NCI-H2171 (cell line): ENCODE results near the gene PKP1.

Experiments used
- DNase-seq: peaks from one replicate; lab custom pipeline; 2025; lab: John Stamatoyannopoulos, UW

PKP1 gene

DNA sequence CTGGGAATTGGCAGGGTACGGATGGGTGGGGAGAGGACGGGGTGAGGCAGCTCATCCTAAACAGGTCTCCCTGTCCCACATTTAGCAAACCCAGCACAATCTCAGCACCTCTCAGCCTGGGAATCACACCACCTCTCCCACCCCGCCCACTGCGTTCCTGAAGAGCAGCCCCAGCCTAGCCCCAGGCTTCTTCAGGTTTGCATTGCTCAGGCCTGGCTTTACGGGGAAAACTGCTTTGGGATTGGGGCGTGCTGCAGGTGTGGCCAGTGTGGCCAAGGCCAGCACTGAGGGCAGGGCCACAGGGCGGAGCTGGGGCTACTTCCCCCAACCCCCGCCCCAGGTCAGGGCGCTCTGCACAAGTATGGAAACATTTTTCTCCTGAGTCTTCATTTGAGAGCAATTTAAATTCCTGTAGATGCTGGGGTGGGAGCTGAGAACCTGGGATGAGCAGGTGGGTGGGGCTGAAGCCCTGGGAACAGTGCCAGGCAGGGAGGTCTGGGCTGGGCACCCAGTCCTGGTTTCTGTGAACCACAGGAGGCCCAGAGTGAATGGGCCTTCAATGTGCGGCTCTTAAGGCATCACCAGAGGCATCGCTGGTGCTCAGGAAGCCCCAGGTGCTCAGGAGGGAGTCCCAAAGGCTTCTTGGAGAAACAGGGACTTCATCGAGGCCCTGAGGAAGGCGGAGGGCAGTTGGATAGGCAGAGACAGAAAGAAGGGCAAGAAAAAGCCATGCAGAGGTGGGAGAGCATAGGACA lies 70.1 kb downstream of the PKP1 start:
- no peak for DNase-seq

DNA sequence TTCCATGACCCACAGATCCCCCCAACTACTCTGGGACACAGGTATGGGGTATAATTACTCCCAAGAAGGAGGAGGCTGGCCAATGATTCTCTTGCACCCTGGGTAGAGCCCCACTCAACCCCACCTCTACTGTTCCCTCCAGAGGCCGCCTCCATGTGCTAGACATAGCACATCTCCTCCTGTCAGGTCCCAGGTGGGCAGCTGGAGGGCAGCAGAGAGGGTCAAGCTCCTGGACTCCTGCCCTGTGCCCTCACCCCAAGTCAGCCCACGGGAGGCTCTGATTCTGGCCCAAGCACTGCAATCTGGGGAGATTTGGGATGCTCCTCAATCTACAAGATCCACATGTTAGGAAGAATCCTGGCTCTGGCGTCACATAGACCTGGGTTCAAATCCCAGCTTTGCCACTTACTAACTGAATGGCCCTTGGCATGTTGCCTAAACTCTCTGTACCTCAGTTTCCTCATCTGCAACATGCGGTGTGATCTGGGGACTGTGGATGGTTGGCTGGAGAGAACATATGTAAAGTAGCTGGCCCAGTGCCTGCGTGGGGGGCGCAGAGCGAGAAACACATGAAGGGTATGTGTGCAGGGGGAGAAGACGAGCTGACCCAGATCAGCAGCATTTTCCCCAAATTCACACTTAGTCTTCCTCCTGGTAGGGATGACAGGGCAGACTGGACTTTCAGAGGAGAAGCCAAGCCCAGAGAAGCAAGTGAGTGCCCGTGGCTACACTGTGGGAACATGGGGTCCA lies 71.0 kb downstream of the PKP1 start:
- DNase-seq = no peak

DNA sequence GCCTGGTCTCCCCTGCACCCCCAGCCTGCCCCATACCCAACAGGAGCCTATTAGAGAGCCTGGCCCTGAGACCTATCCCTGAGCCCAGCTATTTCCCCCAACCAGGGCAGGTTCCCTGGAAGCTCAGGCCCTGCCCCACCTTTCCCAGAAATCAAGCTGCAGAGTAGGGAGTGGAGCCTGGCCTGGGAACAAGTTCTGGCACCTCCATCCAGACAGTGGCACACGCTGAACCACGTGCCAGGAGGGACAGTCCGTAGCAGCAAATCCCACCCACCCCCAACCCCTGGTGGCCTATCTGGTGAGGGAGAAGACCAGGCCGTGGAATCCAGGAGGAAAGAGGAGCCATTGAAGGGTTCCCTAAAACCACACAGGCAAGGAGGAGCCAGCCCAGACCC lies 71.6 kb downstream of the PKP1 start:
- DNase-seq = no peak

DNA sequence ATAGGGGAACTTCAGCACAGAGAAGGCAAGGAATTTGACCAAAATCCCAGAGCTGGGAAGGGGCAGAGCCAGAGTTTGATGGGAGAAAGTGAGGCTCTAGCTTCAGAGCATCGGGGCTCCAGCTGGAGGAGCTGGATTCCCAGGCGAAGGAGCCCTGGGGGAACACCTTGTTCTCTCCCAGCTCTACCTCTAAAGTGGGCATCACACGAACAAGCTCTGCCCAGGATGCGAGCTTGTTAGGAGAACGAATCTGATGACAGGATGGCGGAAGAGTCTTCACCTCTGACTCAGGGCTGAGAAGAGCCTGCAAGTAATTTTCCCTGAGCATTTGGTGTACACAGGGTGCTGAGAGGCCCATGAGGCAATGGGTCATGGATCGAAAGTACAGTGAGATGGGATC lies 72.2 kb downstream of the PKP1 start:
- no peak for DNase-seq

DNA sequence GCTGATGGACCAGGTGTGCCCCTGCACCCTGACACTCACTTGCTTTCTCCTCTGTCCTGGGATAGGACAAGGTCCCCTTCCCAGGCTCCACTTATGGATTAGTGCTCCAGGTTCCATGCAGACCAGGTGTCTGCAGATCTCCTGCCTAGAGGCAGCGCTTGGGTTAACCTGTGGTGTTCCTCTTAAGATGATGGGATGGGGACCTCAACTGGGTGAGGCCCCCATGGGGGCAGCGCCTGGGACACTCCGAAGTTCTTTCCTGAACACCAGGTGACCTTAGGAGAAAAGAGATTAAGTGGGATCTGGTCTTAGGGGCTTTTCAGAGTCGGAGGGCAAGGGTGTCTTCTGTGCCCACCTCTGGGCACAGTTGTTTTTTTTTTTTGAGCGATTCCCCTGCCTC lies 72.9 kb downstream of the PKP1 start:
- no peak for DNase-seq

DNA sequence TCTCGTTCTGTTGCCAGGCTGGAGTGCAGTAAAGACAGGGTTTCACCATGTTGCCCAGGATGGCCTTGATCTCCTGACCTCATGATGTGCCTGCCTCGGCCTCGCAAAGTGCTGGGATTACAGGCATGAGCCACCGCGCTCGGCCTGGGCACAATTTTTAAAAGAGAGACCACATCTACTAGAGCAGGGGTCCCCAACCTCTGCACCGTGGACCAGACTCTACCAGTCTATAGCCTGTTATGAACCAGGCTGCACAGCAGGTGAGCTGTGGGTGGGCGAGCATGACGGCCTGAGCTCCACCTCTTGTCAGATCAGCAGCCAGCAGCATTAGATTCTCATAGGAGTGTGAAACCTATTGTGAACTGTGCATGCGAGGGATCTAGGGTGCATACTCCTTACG lies 73.4 kb downstream of the PKP1 start:
- no peak for DNase-seq

DNA sequence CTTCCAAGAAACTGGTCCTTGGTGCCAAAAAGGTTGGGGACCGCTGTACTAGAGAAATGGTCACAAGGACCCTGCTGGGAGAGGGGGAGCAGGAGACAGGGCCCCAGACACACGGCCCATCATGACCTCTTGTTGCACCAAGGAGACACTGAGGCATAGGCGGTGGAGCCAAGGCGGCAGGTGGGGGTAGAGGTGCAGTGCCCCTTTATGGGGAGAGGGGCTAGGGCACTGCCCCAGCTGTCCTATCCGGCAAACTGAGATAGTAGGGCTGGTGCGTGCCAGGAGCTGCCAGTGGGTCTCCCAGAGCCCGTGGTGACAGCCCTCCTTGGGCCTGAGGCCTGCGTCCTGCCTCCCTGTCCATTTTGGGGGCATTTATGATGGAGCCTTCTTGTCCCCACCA lies 73.9 kb downstream of the PKP1 start:
- DNase-seq = no peak

DNA sequence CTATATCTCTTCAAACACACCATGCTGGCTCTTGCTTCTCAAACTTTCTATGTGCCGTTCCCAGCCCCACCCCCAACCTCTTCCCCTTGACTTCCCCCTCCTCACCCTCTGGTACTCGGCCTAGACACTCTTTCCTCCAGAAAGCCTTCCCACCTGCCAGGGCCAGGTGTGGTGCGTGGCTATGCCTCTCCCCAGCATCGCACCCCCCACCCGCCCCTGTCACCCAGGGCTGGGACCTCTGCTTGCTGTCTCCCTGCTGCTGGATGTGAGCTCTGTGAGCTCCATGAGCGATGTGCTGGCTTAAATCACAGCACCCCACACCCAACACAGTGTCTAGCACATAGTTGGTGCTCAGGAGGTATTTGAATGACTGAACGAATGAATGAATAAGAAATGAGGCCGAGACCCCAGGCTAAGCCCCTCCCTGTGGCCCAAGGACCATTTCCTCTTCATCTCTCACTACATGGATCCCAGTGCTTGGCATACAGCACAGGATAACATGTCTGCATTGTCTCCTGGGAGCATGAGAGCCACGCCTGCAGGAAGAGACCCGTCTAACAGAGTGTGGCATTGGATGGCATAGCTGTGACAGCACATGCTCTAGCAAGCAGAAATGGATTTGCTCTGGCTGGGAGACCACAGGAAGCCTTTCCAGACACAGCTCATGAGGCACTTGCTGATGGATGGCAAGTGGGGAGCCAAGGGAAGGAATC lies 74.5 kb downstream of the PKP1 start:
- DNase-seq = no peak

DNA sequence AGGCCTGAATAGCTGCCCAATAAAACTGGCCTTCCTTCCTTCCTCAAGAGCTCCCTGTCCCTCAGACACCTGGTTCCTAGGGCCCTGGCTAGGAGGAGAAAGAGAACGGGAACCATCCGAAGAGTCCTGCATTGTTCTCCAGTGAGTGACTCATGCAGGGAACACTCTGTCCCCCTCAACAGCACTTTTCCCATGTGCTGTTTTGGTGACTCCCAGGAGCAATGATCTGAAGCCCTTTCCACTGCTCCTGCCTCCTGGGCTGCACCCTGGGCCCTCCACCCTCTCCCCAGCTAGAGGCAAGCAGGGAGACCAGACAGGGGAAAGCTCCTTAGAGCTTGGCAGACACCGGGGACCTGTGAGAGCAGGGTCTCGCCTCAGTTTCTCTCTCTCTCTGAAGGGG lies 75.3 kb downstream of the PKP1 start:
- no peak for DNase-seq

DNA sequence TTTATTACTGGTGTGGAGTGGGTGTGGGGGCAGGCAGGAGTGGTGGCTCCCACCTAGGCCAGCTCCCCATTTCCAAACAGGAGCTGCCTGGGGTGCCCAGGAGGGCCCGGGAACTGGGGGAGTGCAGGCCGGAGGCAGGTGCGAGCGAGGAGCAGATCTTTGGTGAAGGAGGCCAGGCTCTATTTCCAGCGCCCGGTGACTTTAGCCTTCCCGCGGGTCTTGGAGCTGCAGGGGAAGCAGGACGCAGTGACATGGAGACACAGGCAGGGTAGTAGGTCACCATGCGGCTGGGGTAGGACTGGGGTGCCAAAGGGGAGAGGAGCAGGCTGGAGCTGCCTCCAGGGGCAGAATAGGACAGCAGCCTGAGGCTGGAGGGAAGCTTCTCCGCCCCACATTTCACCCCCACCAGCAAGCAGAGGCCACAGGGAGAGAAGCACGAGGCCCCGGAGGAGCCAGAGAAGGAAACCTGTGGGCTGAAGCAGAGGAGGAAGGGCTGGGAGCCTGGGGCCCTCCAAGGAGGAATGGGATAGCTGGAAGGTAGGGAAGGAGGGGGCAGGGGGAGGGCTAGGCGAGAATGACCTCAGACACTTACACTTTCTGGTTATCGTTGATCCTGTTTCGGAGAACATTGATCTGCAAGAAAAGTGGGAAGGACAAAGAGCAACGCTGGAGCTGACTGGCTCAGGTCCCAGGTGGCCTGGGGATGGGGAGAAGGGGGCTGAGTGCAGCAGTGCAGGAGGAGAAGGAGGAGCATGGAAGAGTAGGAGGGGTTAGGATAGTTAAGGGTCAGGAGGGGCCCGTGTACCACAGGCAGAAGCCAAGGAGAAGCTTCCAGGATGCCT lies 75.9 kb downstream of the PKP1 start:
- DNase-seq = no peak

DNA sequence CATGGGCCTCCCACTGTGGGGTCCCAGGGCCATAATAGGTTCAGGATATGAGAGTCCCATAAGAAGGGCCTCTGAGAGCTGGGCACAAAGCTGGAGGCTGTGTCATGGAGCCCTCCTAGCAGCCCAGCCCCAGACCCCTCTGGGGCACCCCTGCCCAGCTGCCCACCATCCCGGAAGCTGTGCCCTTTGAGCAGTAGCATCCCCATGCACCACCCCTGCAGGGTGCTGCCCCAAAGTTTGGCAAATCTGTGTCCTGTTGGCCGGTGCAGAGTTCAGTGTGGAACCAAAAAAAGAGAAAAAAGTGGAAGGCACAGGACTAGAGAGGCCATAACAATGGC lies 76.5 kb downstream of the PKP1 start:
- no peak for DNase-seq

DNA sequence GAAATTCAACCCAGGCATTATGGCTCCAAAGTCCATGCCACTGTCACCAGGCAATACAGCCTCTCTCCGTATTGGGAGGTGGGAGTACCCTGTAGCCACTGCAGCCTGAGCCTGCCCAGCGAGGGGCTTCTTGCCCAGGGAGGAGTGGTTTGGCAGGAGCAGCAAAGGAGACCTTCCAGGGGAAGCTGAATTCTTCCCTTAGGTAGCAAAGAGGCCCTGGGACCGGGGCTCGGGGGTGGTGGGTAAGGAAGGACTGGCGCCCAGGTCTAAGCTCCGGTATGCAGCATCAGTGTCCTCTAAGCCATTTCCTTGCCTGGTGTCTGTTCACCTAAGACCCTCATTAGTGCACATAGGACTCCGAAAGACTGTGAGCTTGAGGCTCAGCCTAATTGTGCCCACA lies 77.2 kb downstream of the PKP1 start:
- no peak for DNase-seq

DNA sequence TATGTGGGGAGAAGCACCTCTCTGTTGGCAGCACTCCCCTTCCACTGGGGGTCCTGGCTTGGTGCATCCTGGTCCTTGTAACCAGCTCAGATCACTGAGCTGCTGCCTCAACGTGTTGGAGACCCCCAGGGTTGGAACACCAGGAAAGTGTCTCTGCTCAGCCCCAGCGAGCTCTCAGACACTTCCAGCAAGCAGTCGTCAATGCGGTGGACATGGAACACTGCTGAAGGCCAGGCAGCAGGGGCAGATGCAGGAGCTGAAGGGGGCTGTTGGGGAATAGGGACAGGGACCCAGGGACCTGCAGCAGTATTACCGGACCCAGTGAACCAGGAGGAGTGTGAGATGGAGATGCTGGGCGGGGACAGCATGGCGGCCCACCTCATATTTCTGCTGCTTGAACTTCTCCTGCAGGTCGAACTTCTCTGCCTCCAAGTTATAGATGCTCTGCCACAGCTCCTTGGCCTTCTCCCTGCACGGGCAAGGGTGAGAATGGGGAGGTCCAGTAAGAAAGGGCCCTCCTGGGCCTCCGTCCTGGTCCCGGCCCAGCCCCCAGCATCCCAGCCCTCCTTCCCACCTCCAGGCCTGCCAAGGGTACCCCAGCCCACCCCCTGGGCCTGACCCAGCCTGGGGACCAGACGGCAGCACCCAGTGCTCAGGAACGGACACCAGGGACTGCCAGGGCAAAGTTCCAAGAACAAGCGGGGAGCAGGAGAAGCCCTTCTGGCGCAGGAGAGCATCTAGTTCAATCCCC lies 77.8 kb downstream of the PKP1 start:
- DNase-seq = no peak

DNA sequence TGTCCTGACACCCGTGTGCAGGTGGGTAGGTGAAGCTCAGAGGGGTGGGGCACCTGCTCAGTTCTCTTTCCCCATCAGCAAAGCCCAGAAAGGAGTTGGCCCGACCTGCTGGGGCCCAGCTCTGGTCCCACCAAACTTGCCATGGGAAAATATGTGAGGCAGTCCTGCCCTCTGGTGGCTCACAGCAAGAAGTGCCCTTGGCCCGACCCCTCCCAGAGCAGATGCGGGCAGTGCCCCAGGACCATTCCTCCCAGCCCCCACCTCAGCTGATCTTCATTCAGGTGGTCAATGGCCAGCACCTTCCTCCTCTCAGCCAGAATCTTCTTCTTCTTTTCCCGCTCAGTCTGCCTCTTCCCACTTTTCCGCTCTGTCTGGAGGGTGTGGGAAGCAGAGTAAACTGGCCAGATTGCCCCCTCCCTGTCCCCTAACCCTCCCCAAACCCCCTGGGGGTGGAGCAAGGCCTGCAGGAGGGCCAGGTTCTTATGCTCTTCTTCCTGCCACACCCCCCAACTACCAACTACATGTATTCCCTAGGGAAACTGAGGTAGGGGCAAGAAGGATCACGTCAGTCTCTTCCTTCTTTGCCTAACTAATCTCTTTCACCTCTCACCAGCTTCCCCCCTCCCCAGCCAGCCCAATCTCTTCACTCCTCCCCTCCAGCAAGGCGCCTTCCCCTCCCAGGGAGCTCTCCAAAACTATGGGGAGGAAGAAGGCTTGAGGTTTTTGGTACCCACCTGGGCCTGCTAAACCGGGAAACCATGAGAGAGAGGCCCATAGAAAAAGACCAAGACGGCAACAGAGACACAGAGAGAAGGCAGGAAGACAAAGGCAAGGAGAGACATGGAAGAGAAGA lies 78.6 kb downstream of the PKP1 start:
- DNase-seq = peak; percentile 36

DNA sequence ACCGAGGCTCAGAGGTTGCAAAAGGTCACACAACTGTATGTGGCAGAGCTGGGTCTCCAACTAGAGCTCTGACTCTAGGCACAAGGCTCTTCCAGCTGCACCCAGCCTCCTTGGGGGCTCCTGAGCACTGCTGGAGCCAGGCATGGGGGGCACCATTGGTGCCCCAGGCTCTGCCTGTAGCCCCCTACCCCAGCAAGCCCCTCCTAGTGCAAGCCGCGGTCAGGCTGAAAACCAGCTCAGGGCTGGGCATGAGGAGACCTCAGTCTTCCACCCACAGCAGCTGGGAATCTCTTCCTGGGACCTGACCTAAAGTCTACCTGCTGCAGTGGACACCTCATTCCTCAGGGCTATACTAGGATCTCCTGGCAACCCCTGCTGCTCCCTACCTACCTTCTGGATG lies 79.6 kb downstream of the PKP1 start:
- no peak for DNase-seq

DNA sequence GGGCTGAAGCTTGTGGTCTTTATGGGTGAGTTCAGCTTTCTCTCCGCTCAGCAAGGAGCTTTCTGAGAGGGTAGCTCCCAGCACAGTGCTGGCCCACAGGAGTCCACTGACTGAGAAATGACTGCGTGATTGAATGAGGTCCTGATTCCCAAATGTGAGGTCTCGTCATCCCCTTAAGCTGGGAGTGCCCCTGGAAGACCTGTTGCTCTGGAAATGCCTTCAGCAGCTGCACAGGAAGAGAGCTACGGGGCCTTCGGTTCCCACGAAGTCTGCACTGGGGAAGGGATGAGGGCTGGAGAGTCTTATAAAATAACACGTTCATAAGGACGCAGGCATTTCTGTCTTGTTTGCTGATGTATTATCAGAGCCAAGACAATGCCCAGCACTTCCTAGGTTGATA lies 80.2 kb downstream of the PKP1 start:
- no peak for DNase-seq

DNA sequence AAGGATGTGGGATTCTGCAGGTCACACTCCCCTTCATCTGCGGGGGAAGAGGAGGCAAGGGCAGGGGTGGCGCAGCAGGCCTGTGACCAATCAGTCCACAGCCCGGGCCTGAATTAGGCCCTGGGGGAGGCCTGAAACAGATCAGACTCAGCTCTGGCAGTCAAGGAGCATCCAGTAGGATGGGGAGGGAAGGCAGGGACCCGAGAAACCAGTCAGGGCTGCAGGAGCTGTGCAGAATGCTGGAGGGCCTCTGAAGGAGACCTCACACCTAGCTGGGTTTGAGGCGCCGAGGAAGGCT lies 81.5 kb downstream of the PKP1 start:
- no peak for DNase-seq

DNA sequence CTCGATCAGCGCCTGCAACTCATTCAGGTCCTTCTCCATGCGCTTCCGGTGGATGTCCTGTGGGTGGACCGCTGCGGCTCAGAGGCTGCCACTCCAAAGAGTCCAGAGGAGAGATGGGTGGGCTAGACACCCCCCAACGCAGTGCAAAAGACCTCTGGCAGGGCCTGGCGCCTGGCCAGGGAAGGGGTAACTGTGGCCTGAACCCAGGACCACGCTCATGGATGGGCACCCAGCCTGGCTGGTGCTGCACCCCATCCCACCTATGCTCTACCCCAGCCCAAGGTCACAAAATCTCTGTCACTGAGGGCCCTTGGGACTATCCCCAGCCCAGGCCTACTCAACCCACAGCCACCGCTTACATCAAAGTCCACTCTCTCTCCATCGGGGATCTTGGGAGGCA lies 81.9 kb downstream of the PKP1 start:
- no peak for DNase-seq

DNA sequence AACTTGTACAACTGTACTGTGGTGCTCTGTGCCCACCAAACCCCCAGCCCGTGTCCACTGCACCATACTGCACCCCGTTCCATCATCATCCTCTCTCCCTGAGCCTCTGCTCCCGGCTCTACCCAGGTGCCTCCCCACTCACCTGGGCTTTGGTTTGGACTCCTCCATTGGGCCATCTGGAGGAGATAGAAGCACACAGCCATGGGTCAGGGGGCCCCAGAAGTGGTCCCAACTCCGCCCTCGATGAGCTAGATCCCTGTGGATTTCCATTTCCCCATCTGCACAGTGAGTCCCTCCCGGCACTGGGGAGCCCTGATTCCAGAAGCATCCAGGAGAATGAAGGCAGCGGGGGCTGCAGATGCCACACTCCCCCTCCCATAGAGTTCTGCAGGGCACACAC lies 83.4 kb downstream of the PKP1 start:
- no peak for DNase-seq

DNA sequence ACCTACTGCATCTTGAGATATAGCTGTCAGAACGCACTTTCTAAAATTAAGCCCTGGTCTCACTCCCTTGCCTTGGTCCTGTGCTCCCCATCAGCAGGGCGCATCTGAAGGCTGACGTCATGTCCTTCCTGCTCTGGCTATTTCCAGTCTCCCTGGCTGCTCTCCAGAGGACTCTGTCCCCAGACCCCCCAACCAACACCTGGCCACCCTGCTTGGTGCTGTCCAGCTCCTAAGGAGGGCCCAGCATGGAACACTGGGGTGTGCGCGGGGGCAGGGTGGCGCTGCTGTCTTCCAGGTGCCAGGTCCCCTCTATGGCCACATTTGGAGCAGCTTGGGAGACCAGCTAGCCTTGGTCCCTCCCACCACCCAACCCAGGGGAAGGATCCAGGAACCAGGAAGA lies 85.9 kb downstream of the PKP1 start:
- DNase-seq = no peak

DNA sequence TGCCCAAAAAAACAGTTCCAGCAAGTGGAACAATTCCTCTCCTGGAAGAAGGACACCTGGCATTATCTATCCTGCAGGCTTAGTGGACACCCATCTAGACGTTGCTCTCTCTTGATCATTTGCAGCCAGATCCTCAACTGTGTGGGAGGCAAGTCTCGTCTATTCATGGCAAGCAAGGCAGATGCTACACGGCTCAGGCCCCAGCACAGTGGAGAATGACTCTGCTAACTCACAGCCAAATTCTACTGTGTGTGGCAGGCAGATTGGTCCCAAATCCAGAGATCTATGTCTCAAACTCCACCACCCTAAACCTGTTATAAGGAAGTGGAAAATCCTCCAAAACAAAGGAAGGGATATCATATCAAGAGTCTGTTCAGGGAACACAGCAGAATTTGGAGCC lies 87.2 kb downstream of the PKP1 start:
- no peak for DNase-seq
